Activated naive CD4-positive, alpha-beta T cell treated with anti-CD3 and anti-CD28 coated beads, Interleukin-2, amount 50 U/mL, for 72 hours (primary cell): ENCODE data around the gene DBH. TPM values are rescaled to one million over a fixed set of nuclear protein-coding genes. Genes with fewer than 3 reads are reported as not detected.

Experiments used
- ATAC-seq, 2 donors: fragments of 150-1000 bp; cut with Tn5 transposase; 2 replicates each; pipeline ENCODE4 v1.10.0; 2021; ENCODE audit warnings: mild to moderate bottlenecking in 2 of 2, moderate library complexity in 2 of 2
- DNase-seq, 2 donors: peaks; one replicate each; pipeline ENCODE4 v3.0.0; 2021 to 2022; ENCODE audit warnings: low spot score in 2 of 2
- H3K27ac Mint-ChIP-seq, 2 donors: one replicate each; pipeline ENCODE4 v1.8.0; 2022; ENCODE audit warnings: mild to moderate bottlenecking in 2 of 2, mixed read lengths in 2 of 2
- H3K36me3 Mint-ChIP-seq, 2 donors: one replicate each; pipeline ENCODE4 v1.8.0; 2022; ENCODE audit warnings: mixed read lengths in 2 of 2
- H3K9me3 Mint-ChIP-seq, 2 donors: one replicate each; pipeline ENCODE4 v1.8.0; 2022; ENCODE audit warnings: mixed read lengths in 2 of 2
- total RNA-seq, 2 donors: library from RNA; stranded (reverse); gene quantifications; one replicate each; pipeline ENCODE4 v1.2.3, GENCODE V29; 2022

Gene DBH
- total RNA-seq, 2 donors from 2014 or later, result not detected

DNA sequence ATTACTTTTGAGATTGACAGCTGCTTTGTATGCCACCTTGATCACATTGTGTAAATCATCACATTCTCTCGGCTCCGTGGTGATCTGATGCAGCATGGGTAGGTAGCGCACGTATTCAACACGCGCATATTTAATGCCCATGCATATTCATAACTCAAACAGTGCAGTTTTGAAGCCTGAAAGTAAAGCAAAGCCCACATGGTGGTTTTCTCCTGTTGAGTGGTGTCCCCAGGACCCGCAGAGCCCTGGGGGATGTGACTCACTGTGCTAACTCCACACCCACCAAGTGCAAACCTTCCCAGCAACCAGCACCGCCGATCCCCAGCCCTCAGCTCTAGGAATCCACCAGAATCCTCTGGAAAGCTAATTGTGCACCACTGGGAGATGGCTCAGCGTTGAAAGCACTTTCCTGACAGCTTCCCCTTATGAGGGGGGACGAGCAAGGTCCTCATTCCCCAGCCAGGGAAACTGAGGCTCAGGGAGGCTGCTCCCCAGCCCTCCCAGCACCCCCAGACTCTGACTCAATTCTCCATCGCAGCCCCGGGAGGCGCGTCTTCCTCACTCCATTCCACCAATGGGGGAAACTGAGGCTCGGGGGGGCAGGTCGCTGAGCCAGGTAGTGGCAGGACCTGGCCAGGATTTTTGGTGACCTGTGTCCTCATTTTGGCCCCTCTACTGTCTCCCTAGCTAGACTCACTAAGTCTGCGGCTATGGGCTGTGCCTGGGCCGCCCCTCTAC, 55.6 kb downstream of the DBH start:
- no peaks in the 10 kb centered on the region for H3K9me3 Mint-ChIP-seq
- H3K27ac Mint-ChIP-seq, result peak overlapping the region; percentile 40 to 68
- no peaks in the 10 kb centered on the region for H3K36me3 Mint-ChIP-seq
- DNase-seq (no peak), ATAC-seq (peak; percentile 77 to 87)

DNA sequence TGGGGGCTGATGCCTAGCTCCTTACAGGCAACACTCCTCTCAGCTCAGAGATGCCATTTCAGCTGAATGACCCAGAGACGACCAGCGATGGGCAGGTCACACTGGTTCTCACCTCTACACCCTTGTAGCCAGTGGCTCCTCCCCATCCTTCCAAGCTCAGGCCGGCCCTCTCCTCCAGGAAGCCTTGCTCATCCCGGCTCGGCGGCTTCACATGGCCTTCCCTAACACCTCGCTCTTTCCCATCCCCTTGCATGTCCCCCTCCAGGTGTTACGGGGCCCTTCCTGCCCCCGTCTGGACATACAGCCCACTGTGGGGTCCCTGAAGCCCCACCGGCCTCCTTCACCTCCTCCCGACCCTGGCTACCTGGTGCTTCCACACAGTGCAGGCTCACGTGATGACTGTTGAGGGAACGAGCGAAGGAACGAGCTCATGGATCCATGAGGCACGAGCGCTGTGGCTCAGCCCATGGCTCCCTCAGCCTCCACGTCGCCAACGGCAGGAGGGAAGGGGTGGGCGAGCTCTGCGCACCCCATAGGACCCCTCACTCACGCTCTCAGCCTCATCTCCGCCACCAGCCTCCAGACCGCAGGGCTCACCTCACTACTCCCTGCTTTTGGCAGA, 56.3 kb downstream of the DBH start:
- peak overlapping the region in 1 of 2 donors; percentile 40 for H3K27ac Mint-ChIP-seq
- H3K9me3 Mint-ChIP-seq, result no peaks in the 10 kb centered on the region

DNA sequence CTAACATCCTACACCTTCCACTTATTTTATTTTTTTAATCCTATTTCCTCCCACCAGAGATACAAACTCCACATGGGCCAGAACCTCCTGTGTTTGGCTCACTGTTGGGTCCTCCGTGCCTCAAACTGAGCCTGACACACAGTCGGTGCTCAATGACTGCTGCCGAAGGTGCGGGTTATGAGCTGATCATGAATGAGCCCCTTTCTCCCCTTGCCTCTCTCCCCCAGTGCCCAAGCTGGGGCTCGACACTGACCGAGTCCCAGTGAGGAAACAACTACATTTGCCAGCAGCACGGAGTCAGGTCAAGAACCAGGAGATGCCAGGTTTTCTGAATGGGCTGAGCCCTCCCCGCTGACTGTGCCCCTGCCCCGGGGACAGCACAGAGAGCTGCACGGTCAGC, 57.0 kb downstream of the DBH start:
- no peaks in the 10 kb centered on the region for H3K36me3 Mint-ChIP-seq
- no peaks in the 10 kb centered on the region for H3K9me3 Mint-ChIP-seq
- H3K27ac Mint-ChIP-seq, result peak overlapping the region in 1 of 2 donors; percentile 28
- ATAC-seq (no peak), DNase-seq (no peak)

More for the DNA sequence above, 56.3 kb downstream of the DBH start:
- no peak for DNase-seq
- H3K36me3 Mint-ChIP-seq, result no peaks in the 10 kb centered on the region
- no peak for ATAC-seq

DNA sequence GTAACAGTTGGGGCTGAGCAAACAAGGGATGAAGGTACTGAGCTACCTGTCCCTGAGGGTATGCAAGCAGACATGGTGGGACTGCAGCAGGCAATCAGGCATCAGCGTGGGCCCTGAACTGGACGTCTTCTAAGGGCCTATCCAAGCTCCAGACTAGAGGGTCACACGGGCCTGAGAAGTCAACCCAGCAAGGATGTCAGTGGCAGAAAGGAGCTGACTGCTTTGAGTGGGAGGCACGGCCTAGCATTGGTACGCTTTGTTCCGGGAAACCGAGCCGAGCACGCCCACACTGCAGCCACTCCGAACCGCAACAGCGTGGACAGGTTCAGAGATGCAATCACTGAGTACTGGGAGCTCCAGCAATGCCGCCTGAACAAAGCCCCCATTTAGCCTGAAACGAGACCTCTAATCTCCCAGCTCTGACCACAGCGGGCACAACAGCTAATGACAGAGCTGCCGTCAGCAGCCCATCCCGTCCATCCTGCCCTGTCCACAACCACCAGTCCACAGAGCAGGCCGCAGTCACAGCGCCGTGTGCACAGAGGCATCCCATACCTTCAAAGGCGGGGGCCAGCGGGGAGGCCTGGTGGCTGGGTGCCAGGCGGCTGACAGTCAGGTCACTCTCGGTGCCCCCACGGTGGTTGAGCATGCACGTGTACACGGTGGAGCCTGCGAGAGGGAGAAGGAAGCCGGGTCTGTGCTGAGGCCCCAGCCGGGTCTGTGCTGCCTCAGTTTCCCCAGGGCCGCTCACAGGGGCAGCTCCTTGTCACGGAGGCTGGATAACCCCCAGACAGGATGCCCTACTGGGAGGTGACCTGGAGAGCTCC, 57.8 kb downstream of the DBH start:
- ATAC-seq (no peak), DNase-seq (no peak)
- peaks cover 0 to 4% of the 10 kb centered on the region in 2 donors for H3K9me3 Mint-ChIP-seq
- peaks cover 4 to 6% of the 10 kb centered on the region in 2 donors for H3K36me3 Mint-ChIP-seq
- peak overlapping the region in 1 of 2 donors; percentile 51 for H3K27ac Mint-ChIP-seq

DNA sequence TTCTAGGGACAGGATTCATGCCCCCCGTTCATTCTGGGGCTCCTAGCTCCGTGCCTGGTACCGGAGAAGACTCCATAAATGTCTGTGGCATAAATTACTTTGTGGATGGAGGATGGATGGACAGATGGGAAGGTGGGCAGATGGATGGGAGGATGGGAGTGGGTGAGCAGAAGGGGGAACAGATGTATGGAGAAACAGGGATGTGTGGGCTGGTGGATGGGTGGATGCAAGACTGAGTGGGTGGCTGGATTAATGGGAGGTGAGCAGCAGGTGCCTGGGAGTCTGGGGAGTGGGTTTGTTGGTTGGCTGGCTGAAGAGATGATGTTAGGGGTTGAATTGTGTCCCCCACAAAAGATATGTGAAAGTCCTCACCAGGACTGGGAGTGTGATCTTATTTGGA, 58.5 kb downstream of the DBH start:
- no peak for DNase-seq
- peaks cover 0 to 4% of the 10 kb centered on the region in 2 donors for H3K9me3 Mint-ChIP-seq
- peaks cover 4 to 6% of the 10 kb centered on the region in 2 donors for H3K36me3 Mint-ChIP-seq
- peak overlapping the region in 1 of 2 donors; percentile 34 for H3K27ac Mint-ChIP-seq
- ATAC-seq, result no peak

DNA sequence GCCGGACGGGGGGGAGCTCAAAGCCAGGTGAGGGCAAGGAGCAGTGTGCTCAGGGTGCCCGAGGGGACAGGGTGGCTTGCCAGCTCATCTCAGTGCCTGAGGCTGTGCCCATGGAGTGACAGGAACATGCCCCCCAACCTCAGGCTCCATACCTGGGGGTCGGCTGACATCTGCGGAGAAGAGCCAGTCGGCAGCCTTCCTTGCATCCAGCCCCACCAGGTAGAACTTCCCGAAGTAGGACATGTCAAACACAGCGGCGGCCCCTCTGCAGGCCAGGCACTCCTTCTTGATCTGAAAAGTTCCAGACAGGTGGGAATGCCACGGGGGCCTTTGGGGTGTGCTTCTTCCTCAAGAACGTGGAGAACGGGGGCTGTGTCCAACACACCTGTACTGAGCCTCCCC, 59.9 kb downstream of the DBH start:
- peaks cover 0 to 4% of the 10 kb centered on the region in 2 donors for H3K9me3 Mint-ChIP-seq
- peak overlapping the region in 1 of 2 donors; percentile 10 for H3K27ac Mint-ChIP-seq
- no peak for ATAC-seq
- peaks cover 6 to 8% of the 10 kb centered on the region in 2 donors for H3K36me3 Mint-ChIP-seq
- no peak for DNase-seq

DNA sequence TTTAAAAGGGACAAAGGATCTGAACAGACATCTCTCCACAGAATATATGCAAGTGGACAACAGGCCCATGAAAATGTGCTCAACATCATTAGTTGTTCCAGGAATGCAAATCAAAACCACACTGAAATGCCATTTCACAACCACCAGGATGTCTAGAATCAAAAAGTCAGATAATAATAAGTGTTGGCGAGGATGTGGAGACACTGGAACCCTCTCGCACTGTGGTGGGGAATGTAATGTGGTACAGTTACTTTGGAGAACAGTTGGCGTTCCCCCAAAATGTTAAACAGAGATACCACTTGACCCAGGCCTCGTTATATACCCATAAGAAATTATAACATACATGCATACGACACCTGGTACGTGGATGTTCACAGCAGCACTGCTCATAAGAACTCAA, 63.4 kb downstream of the DBH start:
- no peak for ATAC-seq
- no peak overlapping the region for H3K27ac Mint-ChIP-seq
- H3K36me3 Mint-ChIP-seq, result peaks cover 6 to 8% of the 10 kb centered on the region in 2 donors

DNA sequence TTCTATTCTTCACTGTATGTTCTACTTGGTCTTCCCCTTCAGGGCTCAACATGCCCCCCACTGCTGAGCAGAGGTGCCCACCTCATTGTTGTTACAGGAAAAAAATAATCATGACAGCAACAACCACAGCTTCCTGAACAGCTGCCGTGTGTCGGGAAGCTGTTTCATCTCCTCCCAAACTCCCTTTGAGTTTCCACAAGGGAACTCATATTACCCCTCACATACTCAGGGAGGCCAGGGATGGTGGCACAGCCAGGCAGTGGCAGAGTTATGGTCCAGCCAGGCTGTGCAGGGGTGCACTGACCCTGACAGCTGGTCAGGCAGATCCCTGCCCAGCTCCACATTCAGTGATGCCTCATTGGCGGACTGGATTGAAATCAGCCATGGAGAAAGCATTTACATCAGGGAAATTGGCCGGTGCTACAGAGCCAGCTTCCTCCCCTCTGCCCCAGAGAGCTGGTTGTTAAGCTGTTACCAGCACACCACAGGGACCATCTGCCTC, 64.7 kb downstream of the DBH start:
- Mint-ChIP-seq H3K36me3 (peaks cover 6 to 8% of the 10 kb centered on the region in 2 donors), H3K9me3 (peaks cover 0 to 4% of the 10 kb centered on the region in 2 donors), H3K27ac (peak overlapping the region; percentile 86 to 94)
- DNase-seq, result no peak
- peak; percentile 19 to 38 for ATAC-seq

More for the DNA sequence above, 63.4 kb downstream of the DBH start:
- DNase-seq, result no peak
- peaks cover 0 to 4% of the 10 kb centered on the region in 2 donors for H3K9me3 Mint-ChIP-seq

DNA sequence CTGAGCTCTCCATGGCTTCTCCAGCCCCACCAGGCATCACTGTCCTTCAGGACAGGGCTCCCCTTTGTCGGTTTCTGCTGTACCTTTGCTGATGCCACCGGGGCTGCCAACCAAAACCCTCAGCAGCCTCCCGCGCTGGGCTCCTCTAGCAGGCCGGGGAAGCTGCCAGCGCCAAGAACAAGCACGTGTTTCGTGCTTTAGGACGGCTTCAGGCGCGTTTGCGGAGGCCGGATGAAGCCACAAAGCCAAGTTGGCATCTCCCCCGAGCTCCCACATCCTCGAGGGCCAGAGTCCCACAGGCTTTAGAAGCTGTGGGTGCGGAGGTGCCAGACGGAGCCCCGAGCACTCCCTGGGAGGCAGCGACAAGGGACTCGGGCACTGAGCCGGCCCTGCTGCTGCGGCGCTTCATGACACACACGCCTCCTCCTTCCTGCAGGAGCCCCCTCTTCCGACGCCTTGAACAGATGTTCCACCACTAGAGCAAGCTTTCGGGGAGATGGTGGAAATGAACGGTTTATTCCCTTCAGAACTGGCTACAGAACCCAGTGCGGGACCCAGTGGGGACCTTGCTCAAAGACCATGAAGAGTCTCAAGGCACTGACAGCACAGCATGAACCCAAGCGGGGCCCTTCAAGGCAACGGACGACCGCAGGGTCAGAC, 65.3 kb downstream of the DBH start:
- DNase-seq (peak; percentile 50 to 70), ATAC-seq (peak; percentile 61 to 62)
- Mint-ChIP-seq H3K9me3 (peaks cover 0 to 4% of the 10 kb centered on the region in 2 donors), H3K36me3 (peaks cover 6 to 8% of the 10 kb centered on the region in 2 donors), H3K27ac (peak overlapping the region; percentile 86 to 94)

DNA sequence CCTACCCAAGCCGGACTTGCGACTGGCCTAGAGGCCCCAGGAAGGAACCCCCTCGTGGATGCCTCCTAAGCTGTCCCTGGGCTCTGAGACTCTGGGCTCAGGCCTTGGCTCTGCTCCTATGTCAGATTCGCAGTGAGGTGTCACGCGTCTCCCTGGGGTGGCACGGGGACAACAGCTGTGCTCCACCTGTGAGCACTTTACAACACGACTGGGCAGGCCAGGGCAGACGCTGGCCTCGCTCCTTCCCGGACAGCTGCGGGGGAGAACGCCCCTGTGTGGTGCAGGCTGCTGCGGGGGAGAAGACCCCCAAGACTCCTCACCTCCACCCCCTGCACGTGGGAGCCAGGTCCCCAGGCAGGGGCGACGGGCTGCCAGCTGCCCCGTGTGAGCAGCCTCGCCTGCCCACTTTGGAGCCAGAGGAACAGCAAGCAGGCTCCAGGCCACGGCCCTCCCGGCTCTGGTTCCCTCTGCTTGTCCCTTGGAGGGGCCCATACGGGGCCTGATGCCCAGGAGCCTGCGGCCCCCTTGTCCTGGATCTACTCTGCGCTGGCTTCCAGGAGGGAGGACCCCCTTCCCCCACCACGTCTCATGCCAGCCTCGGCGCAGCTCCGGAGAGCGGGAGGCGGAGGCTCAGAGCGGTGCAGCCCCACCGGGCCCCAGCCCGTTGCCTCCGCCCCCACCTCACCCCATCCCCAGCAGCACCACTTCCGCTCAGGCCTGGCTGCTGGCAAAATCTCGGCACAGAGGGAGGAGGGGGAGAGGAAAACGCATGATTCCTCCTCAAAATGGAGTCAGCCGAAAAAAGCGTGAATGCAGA, 66.0 kb downstream of the DBH start:
- DNase-seq (peak; percentile 64 to 73), ATAC-seq (peak; percentile 83 to 87)
- Mint-ChIP-seq H3K36me3 (peaks cover 6 to 8% of the 10 kb centered on the region in 2 donors), H3K27ac (peak overlapping the region; percentile 86 to 94), H3K9me3 (peaks cover 0 to 4% of the 10 kb centered on the region in 2 donors)

DNA sequence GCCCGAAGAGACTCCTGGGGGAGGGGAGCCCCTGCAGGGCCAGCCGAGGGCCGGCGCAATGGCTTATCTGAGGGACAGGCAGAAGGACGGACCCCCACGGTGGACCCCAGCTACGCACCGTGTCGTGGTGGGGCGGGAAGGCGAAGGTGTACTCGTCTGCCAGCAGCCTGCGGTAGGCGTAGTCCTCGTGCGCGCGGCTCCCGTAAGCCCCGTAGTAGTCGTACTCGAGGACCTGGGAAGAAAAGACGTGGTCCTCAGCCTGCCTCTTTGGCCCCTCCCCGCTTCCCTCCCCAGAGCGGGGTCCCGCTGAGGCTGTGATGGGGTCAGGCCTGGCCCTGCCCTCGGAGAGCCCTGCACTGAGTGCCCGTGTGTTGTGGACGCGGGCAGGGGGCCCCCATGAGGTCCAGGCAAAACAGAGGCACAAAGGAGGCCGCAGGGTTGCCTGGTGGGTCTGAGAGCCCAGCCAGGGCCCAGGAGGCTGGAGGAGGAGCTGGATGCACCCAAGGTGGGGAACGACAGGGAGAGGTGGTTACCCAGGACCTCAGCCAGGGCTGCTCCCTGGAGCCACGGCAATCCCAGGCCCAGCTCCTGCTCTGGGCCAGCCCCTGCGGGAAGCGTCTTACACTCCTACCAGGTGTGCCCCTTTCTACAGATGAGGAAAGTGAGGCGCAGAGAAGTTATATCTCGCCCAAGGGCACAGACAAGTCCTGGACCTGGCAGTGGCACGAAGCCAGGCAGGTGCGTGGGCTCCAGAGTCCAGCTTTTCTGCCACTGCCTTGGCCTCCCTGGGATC, 66.8 kb downstream of the DBH start:
- ATAC-seq (peak; percentile 2 to 31), DNase-seq (no peak)
- Mint-ChIP-seq H3K36me3 (peaks cover 6 to 8% of the 10 kb centered on the region in 2 donors), H3K9me3 (peaks cover 0 to 4% of the 10 kb centered on the region in 2 donors), H3K27ac (peak overlapping the region; percentile 86 to 88)

DNA sequence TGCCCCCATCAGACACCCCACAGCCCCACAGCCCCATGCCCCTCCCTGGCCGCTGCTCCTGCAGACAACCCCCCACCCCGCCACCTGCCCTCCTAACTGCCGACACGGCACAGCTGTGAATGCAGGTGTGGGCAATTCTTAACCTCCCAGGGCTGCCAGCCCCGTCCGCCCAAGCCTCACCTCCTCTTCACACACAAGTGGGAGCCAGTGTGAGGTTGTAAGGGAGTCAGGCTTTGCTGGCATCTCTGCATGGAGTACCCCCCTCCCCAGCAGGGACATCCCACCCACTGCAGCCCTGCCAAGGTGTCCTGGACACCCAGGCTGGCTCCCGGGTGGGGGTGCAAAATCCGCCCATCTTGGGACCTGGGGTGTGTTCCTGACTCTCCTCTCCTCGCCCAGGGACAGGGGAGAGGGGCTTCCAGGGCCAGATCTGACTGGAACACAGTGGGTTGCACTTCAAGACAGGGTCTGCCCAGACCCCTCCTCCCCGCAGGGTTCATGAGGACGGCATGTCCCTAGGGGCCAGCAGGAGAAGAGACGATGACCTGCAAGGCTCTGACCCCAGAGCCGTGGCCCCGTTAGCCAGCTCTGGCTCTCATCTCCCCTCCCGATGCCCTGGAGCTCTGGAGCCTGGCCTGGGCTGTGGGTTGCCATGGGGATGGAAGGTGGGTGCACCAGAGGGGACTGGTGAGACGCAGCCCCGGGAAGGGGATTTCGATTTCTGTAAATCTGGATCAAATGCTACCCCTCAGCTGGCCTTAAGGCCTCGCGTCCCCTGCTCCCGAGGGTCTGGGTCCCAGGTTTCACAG, 67.6 kb downstream of the DBH start:
- Mint-ChIP-seq H3K27ac (no peak overlapping the region), H3K36me3 (peaks cover 2 to 4% of the 10 kb centered on the region in 2 donors), H3K9me3 (peaks cover 0 to 1% of the 10 kb centered on the region in 2 donors)
- ATAC-seq (no peak), DNase-seq (no peak)

DNA sequence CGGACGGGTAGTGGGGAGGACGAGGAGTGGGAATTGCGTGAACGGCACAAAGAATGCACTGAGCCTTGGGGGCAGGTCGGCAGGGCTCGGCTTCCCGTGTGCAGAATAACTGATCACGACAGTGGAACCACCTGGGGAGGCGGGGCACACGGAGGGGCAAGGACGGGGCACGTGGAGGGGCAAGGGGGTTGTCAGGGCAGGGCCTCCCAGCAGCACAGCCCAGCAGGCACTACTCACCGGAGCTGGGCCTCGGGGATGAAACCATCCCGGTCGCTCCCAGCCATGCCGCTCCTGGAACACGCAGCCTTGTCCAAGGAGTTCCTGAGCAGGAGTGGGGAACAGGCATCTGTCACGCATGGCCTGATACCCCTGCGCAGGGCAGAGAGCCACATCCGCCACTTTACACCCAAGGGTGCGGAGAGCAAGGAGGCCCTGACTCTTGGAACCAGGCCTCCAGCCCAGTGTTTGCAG, 68.6 kb downstream of the DBH start:
- no peaks in the 10 kb centered on the region for H3K9me3 Mint-ChIP-seq
- peaks cover 0 to 4% of the 10 kb centered on the region in 2 donors for H3K36me3 Mint-ChIP-seq
- DNase-seq (no peak), ATAC-seq (no peak)
- H3K27ac Mint-ChIP-seq, result no peak overlapping the region

DNA sequence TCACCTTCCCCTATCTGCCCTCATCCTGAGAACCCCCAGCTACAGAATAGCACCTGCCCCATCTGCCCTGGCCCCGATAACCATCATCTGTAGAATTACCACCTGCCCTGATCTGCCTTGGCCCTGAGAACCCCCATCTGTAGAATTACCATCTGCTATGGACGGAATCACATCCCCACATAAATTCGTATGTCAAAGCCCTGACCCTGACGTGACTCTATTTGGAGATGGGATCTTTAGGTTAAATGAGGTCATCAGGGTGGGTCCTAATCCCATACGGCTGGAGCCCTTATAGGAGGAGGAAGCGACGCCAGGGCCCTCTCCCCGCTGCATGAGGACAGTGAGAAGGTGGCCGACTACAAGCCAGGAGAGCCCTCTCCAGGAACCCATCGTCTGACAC, 69.4 kb downstream of the DBH start:
- peaks cover 0 to 4% of the 10 kb centered on the region in 2 donors for H3K36me3 Mint-ChIP-seq
- ATAC-seq, result no peak
- no peak for DNase-seq
- H3K27ac Mint-ChIP-seq, result no peak overlapping the region
- H3K9me3 Mint-ChIP-seq, result no peaks in the 10 kb centered on the region
